ENCODE measurements around the gene OSR1.

DNA sequence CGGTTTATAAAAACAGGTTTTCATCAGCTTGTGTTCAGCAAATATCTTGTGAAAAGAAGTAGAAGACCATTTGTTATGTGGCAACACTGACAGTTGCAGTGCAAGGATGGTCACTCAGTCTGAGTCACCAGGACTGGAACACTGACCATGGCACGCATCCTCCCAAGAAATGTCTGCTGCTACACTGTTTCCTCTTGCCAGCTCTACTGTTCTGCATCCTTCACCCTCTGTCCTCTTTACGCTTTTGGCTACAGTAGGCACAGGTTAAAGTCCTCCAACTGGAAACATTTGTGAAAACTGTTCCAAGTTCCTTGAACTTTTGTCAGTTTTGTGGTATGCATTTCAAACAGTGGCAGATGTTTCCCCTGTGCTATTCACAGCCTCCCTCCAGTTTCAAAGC lies 39.4 kb downstream of the OSR1 start:
- TF ChIP-seq POLR2AphosphoS5 (IDR thresholded peaks at IDR 0.05; ENCODE audit: insufficient read depth, low read depth, low read length) (no peak), POLR2A (IDR thresholded peaks at IDR 0.05; ENCODE audit: low read depth, low read length) (no peak), EZH2 (IDR thresholded peaks at IDR 0.05; ENCODE audit: borderline replicate concordance, low read depth, low read length, severe bottlenecking) (no peak)
- TF ChIP-seq, protein P1, sequence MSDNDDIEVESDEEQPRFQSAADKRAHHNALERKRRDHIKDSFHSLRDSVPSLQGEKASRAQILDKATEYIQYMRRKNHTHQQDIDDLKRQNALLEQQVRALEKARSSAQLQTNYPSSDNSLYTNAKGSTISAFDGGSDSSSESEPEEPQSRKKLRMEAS (IDR thresholded peaks at IDR 0.05; ENCODE audit: insufficient read depth, insufficient read length) = no peak
- TF ChIP-seq, protein P2, sequence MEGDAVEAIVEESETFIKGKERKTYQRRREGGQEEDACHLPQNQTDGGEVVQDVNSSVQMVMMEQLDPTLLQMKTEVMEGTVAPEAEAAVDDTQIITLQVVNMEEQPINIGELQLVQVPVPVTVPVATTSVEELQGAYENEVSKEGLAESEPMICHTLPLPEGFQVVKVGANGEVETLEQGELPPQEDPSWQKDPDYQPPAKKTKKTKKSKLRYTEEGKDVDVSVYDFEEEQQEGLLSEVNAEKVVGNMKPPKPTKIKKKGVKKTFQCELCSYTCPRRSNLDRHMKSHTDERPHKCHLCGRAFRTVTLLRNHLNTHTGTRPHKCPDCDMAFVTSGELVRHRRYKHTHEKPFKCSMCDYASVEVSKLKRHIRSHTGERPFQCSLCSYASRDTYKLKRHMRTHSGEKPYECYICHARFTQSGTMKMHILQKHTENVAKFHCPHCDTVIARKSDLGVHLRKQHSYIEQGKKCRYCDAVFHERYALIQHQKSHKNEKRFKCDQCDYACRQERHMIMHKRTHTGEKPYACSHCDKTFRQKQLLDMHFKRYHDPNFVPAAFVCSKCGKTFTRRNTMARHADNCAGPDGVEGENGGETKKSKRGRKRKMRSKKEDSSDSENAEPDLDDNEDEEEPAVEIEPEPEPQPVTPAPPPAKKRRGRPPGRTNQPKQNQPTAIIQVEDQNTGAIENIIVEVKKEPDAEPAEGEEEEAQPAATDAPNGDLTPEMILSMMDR (IDR thresholded peaks at IDR 0.05; ENCODE audit: extremely low read depth in 1 of 2, insufficient read depth in 1 of 2, low read depth in 1 of 2, low read length in 2 of 2) = no peak
